K562 (cell line): Measurements from ENCODE around the gene RALGPS1. TPM values are rescaled to one million over a fixed set of nuclear protein-coding genes. Genes with fewer than 3 reads are reported as not detected.
A peak's percentile ranks its signal among the peaks of the same experiment; 100 is the strongest.

Source experiments
- BMI1 ChIP-seq: fragments of 150-350 bp; IDR thresholded peaks from 2 replicates; pipeline ENCODE4 v1.6.1; 2014; ENCODE audit warnings: low read length
- HNRNPL ChIP-seq: fragments of 200-400 bp; formaldehyde crosslinking; IDR thresholded peaks from 2 replicates; pipeline ENCODE4 v1.6.1; 2017; ENCODE audit warnings: low read depth, mild to moderate bottlenecking, low read length
- L3MBTL2 ChIP-seq: fragments of 450-650 bp; IDR thresholded peaks from 2 replicates; pipeline ENCODE4 v1.6.1; 2016; ENCODE audit warnings: mild to moderate bottlenecking, moderate library complexity
- MTA3 ChIP-seq: fragments of 450-650 bp; formaldehyde crosslinking; IDR thresholded peaks from 2 replicates; pipeline ENCODE4 v1.6.1; 2017; ENCODE audit warnings: mild to moderate bottlenecking, borderline replicate concordance
- NEUROD1 ChIP-seq: fragments of 150-350 bp; IDR thresholded peaks from 2 replicates; pipeline ENCODE4 v1.6.1; 2014; ENCODE audit warnings: borderline replicate concordance, low read length, low read depth; ENCODE audit not compliant: partially characterized antibody
- PHF8 ChIP-seq: fragments of 200-600 bp; sonication (generic); IDR thresholded peaks from 2 replicates; pipeline ENCODE4 v1.6.1; 2012; ENCODE audit warnings: mixed run types, mild to moderate bottlenecking, inconsistent platforms, low read length, moderate library complexity, borderline replicate concordance
- SRF ChIP-seq, 2 experiments: fragments of 250-450, 450-650 bp in 1 of 2; sonication (Bioruptor Pico) in 1 of 2; sonication (generic) in 1 of 2; formaldehyde crosslinking; IDR thresholded peaks; 2 replicates each; pipeline versions ENCODE4 v1.5.0 to v1.5.1; 2020 to 2022; ENCODE audit warnings: mild to moderate bottlenecking in 1 of 2, missing genetic modification reagents in 1 of 2
- STAG1 ChIP-seq: sonication (generic); formaldehyde crosslinking; IDR thresholded peaks from 2 replicates; pipeline ENCODE4 v1.5.0; 2020; ENCODE audit warnings: missing genetic modification reagents, borderline replicate concordance
- TCF3 ChIP-seq: sonication (generic); formaldehyde crosslinking; IDR thresholded peaks from 2 replicates; pipeline ENCODE4 v1.4.0; 2020; ENCODE audit warnings: mild to moderate bottlenecking, missing genetic modification reagents
- ZFX ChIP-seq: sonication (generic); formaldehyde crosslinking; IDR thresholded peaks from 2 replicates; pipeline ENCODE4 v1.8.0; 2022; ENCODE audit warnings: mild to moderate bottlenecking, missing genetic modification reagents, moderate library complexity
- ZNF830 ChIP-seq: fragments of 250-450 bp; sonication (Bioruptor Pico); IDR thresholded peaks from 2 replicates; pipeline ENCODE4 v1.5.0; 2021; ENCODE audit warnings: mild to moderate bottlenecking
- polyA plus RNA-seq, 8 experiments: library from polyadenylated mRNA; depleted of rRNA in 4 of 8; stranded (reverse) in 5 of 8; unstranded in 3 of 8; fragments of >200 nt; fragmentation: Nextera tagmentation in 2 of 8; fragmentation: Illumina TruSeq in 1 of 8; extraction: Ambion mirVana in 2 of 8; extraction: Trizol in 1 of 8; gene quantifications; 2 replicates each; pipeline versions ENCODE4 v1.2.1 to v1.2.3, GENCODE V29; 2011 to 2014; ENCODE audit warnings: inconsistent platforms in 1 of 8, missing spikeins in 1 of 8
- total RNA-seq, 7 experiments: library from RNA; depleted of rRNA in 6 of 7; stranded (reverse); fragments of >200 nt in 6 of 7; fragmentation: Illumina TruSeq in 2 of 7; extraction: Trizol in 2 of 7; gene quantifications; 2 replicates each; pipeline versions ENCODE4 v1.2.1 to v1.2.3, GENCODE V29; 2011 to 2021; ENCODE audit warnings: low replicate concordance in 1 of 7
- TF ChIP-seq, protein P1 (sequence below): fragments of 150-350 bp; IDR thresholded peaks from 2 replicates; pipeline ENCODE4 v1.6.1; 2014; ENCODE audit warnings: low read depth, mild to moderate bottlenecking, low read length, borderline replicate concordance
- TF ChIP-seq, protein P2 (sequence below): sonication (generic); formaldehyde crosslinking; IDR thresholded peaks from 2 replicates; pipeline ENCODE4 v1.8.0; 2022; ENCODE audit warnings: missing genetic modification reagents, mild to moderate bottlenecking, moderate library complexity, borderline replicate concordance
- TF ChIP-seq, protein P3 (sequence below): sonication (generic); formaldehyde crosslinking; IDR thresholded peaks from 2 replicates; pipeline ENCODE4 v1.8.0; 2023; ENCODE audit warnings: missing genetic modification reagents, mild to moderate bottlenecking, borderline replicate concordance

The RALGPS1 gene
- total and polyA plus RNA-seq, 9 of the 15 experiments (the other 6 are each of a cell fraction or from before 2014, with no cell fraction given), result 0.04 to 2.6 (median 1.5) TPM

DNA sequence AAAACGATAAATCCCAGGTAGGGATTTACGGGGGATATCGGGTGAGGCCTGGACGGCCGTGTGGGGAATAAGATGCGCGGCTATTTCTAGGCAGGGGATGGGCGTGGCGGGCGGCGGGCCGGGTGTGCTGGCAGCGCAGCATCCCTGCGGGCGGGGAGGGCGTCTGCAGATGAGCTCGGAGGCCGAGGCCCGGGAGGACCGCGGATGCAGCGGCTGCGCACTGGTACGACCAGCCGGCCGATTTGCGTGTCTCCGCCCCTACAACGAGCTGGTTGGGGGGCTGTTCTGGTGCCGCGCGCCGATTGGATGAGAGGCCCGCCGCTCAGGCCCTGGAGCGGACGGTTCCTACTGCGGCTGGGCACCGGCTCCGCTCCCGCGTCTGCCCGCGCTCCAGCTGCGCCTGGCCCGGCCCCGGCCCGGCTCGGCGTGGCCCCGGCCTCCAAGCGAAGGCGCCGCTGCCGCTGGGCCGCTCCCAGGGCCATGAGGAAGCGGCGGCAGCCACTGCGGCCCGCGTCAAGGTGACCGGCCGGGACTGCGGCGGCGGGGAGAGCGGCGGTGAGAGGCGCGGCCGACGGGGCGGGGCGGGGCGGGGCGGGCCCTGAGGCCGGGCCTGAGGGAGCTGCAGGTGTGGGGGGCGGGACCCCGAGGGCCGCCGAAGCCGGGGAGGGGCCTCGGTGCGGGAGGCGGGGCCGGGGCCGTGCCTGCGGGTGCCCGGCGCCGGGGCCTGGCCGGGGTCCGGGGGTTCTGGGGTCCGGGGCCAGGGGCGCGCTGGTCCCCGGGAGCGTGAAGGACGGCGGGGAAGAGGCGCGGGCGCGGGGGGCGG is at the start of gene RALGPS1 (continued):
- TF ChIP-seq, protein P1, sequence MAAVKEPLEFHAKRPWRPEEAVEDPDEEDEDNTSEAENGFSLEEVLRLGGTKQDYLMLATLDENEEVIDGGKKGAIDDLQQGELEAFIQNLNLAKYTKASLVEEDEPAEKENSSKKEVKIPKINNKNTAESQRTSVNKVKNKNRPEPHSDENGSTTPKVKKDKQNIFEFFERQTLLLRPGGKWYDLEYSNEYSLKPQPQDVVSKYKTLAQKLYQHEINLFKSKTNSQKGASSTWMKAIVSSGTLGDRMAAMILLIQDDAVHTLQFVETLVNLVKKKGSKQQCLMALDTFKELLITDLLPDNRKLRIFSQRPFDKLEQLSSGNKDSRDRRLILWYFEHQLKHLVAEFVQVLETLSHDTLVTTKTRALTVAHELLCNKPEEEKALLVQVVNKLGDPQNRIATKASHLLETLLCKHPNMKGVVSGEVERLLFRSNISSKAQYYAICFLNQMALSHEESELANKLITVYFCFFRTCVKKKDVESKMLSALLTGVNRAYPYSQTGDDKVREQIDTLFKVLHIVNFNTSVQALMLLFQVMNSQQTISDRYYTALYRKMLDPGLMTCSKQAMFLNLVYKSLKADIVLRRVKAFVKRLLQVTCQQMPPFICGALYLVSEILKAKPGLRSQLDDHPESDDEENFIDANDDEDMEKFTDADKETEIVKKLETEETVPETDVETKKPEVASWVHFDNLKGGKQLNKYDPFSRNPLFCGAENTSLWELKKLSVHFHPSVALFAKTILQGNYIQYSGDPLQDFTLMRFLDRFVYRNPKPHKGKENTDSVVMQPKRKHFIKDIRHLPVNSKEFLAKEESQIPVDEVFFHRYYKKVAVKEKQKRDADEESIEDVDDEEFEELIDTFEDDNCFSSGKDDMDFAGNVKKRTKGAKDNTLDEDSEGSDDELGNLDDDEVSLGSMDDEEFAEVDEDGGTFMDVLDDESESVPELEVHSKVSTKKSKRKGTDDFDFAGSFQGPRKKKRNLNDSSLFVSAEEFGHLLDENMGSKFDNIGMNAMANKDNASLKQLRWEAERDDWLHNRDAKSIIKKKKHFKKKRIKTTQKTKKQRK, result no peak
- TF ChIP-seq TCF3 (CRISPR knock-in tag) (no peak), L3MBTL2 (peak; percentile 39; the same call in 1 of the 2 replicates), MTA3 (no peak), STAG1 (CRISPR knock-in tag) (no peak), PHF8 (peak; percentile 48; the same call in 1 of the 2 replicates), NEUROD1 (peak; percentile 67), HNRNPL (peak; percentile 74), BMI1 (no peak), ZFX (peak; percentile 26; the same call in 1 of the 2 replicates), SRF (CRISPR knock-in tag; IDR thresholded peaks at IDR 0.05) (no peak), ZNF830 (CRISPR knock-in tag) (no peak)
- TF ChIP-seq, protein P2, sequence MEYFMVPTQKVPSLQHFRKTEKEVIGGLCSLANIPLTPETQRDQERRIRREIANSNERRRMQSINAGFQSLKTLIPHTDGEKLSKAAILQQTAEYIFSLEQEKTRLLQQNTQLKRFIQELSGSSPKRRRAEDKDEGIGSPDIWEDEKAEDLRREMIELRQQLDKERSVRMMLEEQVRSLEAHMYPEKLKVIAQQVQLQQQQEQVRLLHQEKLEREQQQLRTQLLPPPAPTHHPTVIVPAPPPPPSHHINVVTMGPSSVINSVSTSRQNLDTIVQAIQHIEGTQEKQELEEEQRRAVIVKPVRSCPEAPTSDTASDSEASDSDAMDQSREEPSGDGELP (CRISPR knock-in tag), result peak; percentile 43; the same call in 1 of the 2 replicates
- TF ChIP-seq, protein P3, sequence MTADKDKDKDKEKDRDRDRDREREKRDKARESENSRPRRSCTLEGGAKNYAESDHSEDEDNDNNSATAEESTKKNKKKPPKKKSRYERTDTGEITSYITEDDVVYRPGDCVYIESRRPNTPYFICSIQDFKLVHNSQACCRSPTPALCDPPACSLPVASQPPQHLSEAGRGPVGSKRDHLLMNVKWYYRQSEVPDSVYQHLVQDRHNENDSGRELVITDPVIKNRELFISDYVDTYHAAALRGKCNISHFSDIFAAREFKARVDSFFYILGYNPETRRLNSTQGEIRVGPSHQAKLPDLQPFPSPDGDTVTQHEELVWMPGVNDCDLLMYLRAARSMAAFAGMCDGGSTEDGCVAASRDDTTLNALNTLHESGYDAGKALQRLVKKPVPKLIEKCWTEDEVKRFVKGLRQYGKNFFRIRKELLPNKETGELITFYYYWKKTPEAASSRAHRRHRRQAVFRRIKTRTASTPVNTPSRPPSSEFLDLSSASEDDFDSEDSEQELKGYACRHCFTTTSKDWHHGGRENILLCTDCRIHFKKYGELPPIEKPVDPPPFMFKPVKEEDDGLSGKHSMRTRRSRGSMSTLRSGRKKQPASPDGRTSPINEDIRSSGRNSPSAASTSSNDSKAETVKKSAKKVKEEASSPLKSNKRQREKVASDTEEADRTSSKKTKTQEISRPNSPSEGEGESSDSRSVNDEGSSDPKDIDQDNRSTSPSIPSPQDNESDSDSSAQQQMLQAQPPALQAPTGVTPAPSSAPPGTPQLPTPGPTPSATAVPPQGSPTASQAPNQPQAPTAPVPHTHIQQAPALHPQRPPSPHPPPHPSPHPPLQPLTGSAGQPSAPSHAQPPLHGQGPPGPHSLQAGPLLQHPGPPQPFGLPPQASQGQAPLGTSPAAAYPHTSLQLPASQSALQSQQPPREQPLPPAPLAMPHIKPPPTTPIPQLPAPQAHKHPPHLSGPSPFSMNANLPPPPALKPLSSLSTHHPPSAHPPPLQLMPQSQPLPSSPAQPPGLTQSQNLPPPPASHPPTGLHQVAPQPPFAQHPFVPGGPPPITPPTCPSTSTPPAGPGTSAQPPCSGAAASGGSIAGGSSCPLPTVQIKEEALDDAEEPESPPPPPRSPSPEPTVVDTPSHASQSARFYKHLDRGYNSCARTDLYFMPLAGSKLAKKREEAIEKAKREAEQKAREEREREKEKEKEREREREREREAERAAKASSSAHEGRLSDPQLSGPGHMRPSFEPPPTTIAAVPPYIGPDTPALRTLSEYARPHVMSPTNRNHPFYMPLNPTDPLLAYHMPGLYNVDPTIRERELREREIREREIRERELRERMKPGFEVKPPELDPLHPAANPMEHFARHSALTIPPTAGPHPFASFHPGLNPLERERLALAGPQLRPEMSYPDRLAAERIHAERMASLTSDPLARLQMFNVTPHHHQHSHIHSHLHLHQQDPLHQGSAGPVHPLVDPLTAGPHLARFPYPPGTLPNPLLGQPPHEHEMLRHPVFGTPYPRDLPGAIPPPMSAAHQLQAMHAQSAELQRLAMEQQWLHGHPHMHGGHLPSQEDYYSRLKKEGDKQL (CRISPR knock-in tag), result no peak
